Measurements from ENCODE around the gene SRSF9.

GRCh38 chr12:120444676-120445075 is 24.9 kb downstream of the SRSF9 start:
- TF ChIP-seq, protein P1, sequence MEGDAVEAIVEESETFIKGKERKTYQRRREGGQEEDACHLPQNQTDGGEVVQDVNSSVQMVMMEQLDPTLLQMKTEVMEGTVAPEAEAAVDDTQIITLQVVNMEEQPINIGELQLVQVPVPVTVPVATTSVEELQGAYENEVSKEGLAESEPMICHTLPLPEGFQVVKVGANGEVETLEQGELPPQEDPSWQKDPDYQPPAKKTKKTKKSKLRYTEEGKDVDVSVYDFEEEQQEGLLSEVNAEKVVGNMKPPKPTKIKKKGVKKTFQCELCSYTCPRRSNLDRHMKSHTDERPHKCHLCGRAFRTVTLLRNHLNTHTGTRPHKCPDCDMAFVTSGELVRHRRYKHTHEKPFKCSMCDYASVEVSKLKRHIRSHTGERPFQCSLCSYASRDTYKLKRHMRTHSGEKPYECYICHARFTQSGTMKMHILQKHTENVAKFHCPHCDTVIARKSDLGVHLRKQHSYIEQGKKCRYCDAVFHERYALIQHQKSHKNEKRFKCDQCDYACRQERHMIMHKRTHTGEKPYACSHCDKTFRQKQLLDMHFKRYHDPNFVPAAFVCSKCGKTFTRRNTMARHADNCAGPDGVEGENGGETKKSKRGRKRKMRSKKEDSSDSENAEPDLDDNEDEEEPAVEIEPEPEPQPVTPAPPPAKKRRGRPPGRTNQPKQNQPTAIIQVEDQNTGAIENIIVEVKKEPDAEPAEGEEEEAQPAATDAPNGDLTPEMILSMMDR (IDR thresholded peaks at IDR 0.05; ENCODE audit: low read length), result no peak
- TF ChIP-seq EZH2phosphoT487 (IDR thresholded peaks at IDR 0.05; ENCODE audit: low read length), result no peak
